Loucy (cell line): ENCODE results near the gene CRYM.
"Not testable (repeated sequence)": the region's sequence is repeated elsewhere in the genome, so short reads cannot be mapped to it uniquely, and the experiment has no call there.

Source experiments
- H2AFZ ChIP-seq: fragments of 200-600 bp; sonication (generic); 2 replicates; pipeline ENCODE4 v1.6.0; 2016; ENCODE audit warnings: antibody characterized with exemption, mild to moderate bottlenecking, low read length, moderate library complexity
- H3F3A ChIP-seq: fragments of 200-600 bp; 2 replicates; pipeline ENCODE4 v1.6.0; 2016; ENCODE audit warnings: antibody characterized with exemption, low read depth, mild to moderate bottlenecking
- H3K27me3 ChIP-seq: fragments of 200-600 bp; sonication (generic); 2 replicates; pipeline ENCODE4 v1.6.1; 2014; ENCODE audit warnings: low read length, mild to moderate bottlenecking; ENCODE audit not compliant: insufficient read depth, poor library complexity, severe bottlenecking
- H3K36me3 ChIP-seq: fragments of 200-600 bp; sonication (generic); 2 replicates; pipeline ENCODE4 v1.6.1; 2016; ENCODE audit warnings: low read length; ENCODE audit not compliant: insufficient read depth
- H3K4me1 ChIP-seq: fragments of 200-600 bp; sonication (generic); 2 replicates; pipeline ENCODE4 v1.5.1; 2014; ENCODE audit warnings: low read length, mild to moderate bottlenecking; ENCODE audit not compliant: insufficient read depth, poor library complexity, severe bottlenecking
- H3K4me2 ChIP-seq: fragments of 200-600 bp; sonication (generic); 2 replicates; pipeline ENCODE4 v1.6.0; 2014; ENCODE audit warnings: antibody characterized with exemption, low read length, low read depth, mild to moderate bottlenecking; ENCODE audit not compliant: poor library complexity, severe bottlenecking
- H3K4me3 ChIP-seq: fragments of 200-600 bp; sonication (generic); 2 replicates; pipeline ENCODE4 v1.5.1; 2014; ENCODE audit warnings: low read length, mild to moderate bottlenecking, mixed read lengths; ENCODE audit not compliant: poor library complexity, severe bottlenecking
- H3K79me2 ChIP-seq: fragments of 200-600 bp; sonication (generic); 2 replicates; pipeline ENCODE4 v1.6.1; 2014; ENCODE audit warnings: low read length; ENCODE audit not compliant: insufficient read depth
- H3K9ac ChIP-seq: fragments of 200-600 bp; sonication (generic); 2 replicates; pipeline ENCODE4 v1.6.0; 2014; ENCODE audit warnings: mild to moderate bottlenecking, low read depth, low read length, moderate library complexity; ENCODE audit not compliant: poor library complexity, severe bottlenecking
- H3K9me2 ChIP-seq: fragments of 200-600 bp; sonication (generic); replicated peaks from 2 replicates; pipeline ENCODE4 v1.6.1; 2016; ENCODE audit warnings: low read depth, low read length, mixed read lengths
- H3K9me3 ChIP-seq: fragments of 200-600 bp; sonication (generic); 2 replicates; pipeline ENCODE4 v1.6.1; 2014; ENCODE audit warnings: mild to moderate bottlenecking, antibody characterized with exemption, low read length, low read depth; ENCODE audit not compliant: insufficient read depth
- H4K20me1 ChIP-seq: fragments of 200-600 bp; sonication (generic); 2 replicates; pipeline ENCODE4 v1.6.0; 2014; ENCODE audit warnings: antibody characterized with exemption, low read length, mild to moderate bottlenecking; ENCODE audit not compliant: insufficient read depth, poor library complexity, severe bottlenecking
- EZH2phosphoT487 ChIP-seq: fragments of 200-600 bp; IDR thresholded peaks from 2 replicates; pipeline ENCODE4 v1.6.1; 2018; ENCODE audit warnings: antibody characterized with exemption, mild to moderate bottlenecking, moderate library complexity, borderline replicate concordance
- TF ChIP-seq, protein P1 (sequence below): fragments of 200-600 bp; sonication (generic); conservative IDR thresholded peaks from 2 replicates; pipeline ENCODE4 v1.5.1; 2014; ENCODE audit warnings: mild to moderate bottlenecking, antibody characterized with exemption, low read length

Gene CRYM

DNA sequence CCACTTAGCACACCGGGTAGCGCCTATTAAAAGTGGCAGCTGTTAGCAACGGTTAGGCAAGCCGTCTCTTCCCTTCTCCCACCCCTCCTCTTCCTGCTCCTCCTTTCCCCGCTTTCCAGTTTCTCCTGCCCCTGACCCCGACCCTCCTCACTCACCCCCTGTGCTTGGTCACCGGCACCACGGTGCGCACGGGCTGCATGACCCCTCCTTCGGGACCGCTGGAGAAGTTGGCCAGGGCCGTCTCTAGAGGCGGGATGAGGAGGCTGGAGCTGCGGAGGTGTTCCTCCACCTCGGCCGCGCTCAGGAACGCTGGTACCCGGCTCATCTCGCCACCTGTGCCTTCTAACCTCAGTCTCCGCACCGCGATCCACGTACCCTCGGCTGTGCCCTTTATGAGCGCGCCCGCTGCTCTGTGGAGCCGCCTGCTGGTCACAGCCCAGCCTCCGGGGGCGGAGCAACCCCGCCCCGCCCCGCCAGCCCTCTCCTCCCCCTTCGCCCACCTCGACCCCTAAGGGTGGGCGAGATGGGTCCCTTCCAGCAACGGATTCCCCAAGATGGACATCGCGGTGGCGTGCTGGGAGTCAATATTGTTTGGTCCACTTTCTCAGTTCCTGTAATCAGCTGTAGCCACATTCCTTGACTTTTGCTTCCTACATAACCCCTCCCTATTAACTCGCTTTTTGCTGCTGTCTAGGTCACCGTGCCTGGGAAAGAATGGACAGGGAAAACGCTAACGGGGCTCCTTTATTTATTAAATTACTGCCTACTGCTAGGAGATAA lies at the start of gene CRYM:
Gene CRYM (minus strand): TSS at position 364 of the 780 bp plus-strand sequence. CDS start 39 bp downstream, at position 325.
- H3K9me2 ChIP-seq = no peaks in the 10 kb centered on the region
- H3K4me1 ChIP-seq = no peaks in the 10 kb centered on the region
- H3K36me3 ChIP-seq = no peaks in the 10 kb centered on the region
- no peaks in the 10 kb centered on the region for H4K20me1 ChIP-seq
- no peaks in the 10 kb centered on the region for H3K79me2 ChIP-seq
- H3K4me3 ChIP-seq = no peak within 1 kb of the TSS
- H3K9ac ChIP-seq = no peak within 1 kb of the TSS
- no peak within 1 kb of the TSS for H3K4me2 ChIP-seq
- H3K27me3 ChIP-seq = peaks cover 3% of the 10 kb centered on the region
- no peak for TF ChIP-seq EZH2phosphoT487
- H3K9me3 ChIP-seq = no peaks in the 10 kb centered on the region
- no peaks in the 10 kb centered on the region for H3F3A ChIP-seq
- H2AFZ ChIP-seq = no peak within 1 kb of the TSS

GRCh38 chr16:21327046-21327445 lies 49.0 kb upstream of the CRYM start:
- Histone ChIP-seq H3K79me2 (no peaks in the 10 kb centered on the region), H3K9me2 (no peaks in the 10 kb centered on the region), H3K4me2 (no peak overlapping the region), H3K9ac (no peak overlapping the region), H4K20me1 (no peaks in the 10 kb centered on the region), H2AFZ (no peak overlapping the region), H3K4me3 (no peak overlapping the region), H3K27me3 (no peaks in the 10 kb centered on the region), H3K9me3 (no peaks in the 10 kb centered on the region), H3K4me1 (no peaks in the 10 kb centered on the region), H3K36me3 (no peaks in the 10 kb centered on the region), H3F3A (no peaks in the 10 kb centered on the region)
- no peak for TF ChIP-seq EZH2phosphoT487
- TF ChIP-seq, protein P1, sequence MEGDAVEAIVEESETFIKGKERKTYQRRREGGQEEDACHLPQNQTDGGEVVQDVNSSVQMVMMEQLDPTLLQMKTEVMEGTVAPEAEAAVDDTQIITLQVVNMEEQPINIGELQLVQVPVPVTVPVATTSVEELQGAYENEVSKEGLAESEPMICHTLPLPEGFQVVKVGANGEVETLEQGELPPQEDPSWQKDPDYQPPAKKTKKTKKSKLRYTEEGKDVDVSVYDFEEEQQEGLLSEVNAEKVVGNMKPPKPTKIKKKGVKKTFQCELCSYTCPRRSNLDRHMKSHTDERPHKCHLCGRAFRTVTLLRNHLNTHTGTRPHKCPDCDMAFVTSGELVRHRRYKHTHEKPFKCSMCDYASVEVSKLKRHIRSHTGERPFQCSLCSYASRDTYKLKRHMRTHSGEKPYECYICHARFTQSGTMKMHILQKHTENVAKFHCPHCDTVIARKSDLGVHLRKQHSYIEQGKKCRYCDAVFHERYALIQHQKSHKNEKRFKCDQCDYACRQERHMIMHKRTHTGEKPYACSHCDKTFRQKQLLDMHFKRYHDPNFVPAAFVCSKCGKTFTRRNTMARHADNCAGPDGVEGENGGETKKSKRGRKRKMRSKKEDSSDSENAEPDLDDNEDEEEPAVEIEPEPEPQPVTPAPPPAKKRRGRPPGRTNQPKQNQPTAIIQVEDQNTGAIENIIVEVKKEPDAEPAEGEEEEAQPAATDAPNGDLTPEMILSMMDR = no peak

GRCh38 chr16:21326459-21326858 lies 48.4 kb upstream of the CRYM start:
- no peaks in the 10 kb centered on the region for H3K27me3 ChIP-seq
- H3K9me3 ChIP-seq = no peaks in the 10 kb centered on the region
- no peaks in the 10 kb centered on the region for H3K79me2 ChIP-seq
- no peak overlapping the region for H3K4me3 ChIP-seq
- H3K4me2 ChIP-seq = no peak overlapping the region
- no peaks in the 10 kb centered on the region for H3K4me1 ChIP-seq
- H3K9ac ChIP-seq = no peak overlapping the region
- no peaks in the 10 kb centered on the region for H3K36me3 ChIP-seq
- H3F3A ChIP-seq = no peaks in the 10 kb centered on the region
- H3K9me2 ChIP-seq = no peaks in the 10 kb centered on the region
- H4K20me1 ChIP-seq = no peaks in the 10 kb centered on the region
- no peak overlapping the region for H2AFZ ChIP-seq
- TF ChIP-seq, protein P1 = no peak
- TF ChIP-seq EZH2phosphoT487 = no peak

DNA sequence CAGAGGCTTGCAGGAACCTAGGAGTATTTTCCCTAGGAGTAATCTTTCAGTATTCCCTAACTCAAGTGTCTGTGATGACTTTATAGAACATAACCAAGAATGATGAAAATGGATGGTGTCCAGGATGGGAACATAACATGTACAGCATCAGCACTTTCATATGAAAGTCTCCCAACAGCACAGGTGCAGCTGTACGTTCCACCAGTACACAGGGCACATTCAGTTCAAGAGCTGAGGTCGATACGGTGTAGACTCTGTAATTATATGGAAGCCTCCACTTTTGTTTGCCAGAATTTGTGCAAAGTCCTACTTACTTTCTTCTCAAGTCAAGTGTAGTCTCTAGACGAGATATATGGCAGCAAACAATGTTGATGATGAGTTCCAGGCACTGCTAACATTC lies 46.2 kb upstream of the CRYM start:
- Histone ChIP-seq H2AFZ (no peak overlapping the region), H4K20me1 (no peaks in the 10 kb centered on the region), H3K4me2 (no peak overlapping the region), H3K27me3 (no peaks in the 10 kb centered on the region), H3K79me2 (no peaks in the 10 kb centered on the region), H3K9me2 (no peaks in the 10 kb centered on the region), H3K9me3 (no peaks in the 10 kb centered on the region), H3K36me3 (no peaks in the 10 kb centered on the region), H3K4me1 (no peaks in the 10 kb centered on the region), H3K4me3 (no peak overlapping the region), H3F3A (no peaks in the 10 kb centered on the region), H3K9ac (no peak overlapping the region)
- TF ChIP-seq, protein P1 = no peak
- no peak for TF ChIP-seq EZH2phosphoT487

- not testable (repeated sequence) for H4K20me1 ChIP-seq, H3F3A ChIP-seq, H3K9ac ChIP-seq, H3K9me3 ChIP-seq, H3K9me2 ChIP-seq, H3K4me2 ChIP-seq, H3K4me3 ChIP-seq, H3K27me3 ChIP-seq, H3K79me2 ChIP-seq, H3K4me1 ChIP-seq, H3K36me3 ChIP-seq, H2AFZ ChIP-seq
Observed at GRCh38 chr16:21322251-21322650, 44.2 kb upstream of the CRYM start.
